K562 (cell line): ENCODE results near the gene ATP13A1. TPM values are rescaled to one million over a fixed set of nuclear protein-coding genes. Genes with fewer than 3 reads are reported as not detected.

ENCODE experiments used
- CEBPB ChIP-seq: fragments of 450-650 bp; IDR thresholded peaks from 2 replicates; pipeline ENCODE4 v1.6.1; 2016; ENCODE audit warnings: missing genetic modification characterization, missing compliant biosample characterization
- DDX20 ChIP-seq: fragments of 450-650 bp; IDR thresholded peaks from 2 replicates; pipeline ENCODE4 v1.6.1; 2016; ENCODE audit warnings: missing genetic modification characterization, low read depth, mild to moderate bottlenecking, missing compliant biosample characterization, moderate library complexity
- E2F3 ChIP-seq: fragments of 250-450 bp; sonication (Bioruptor Pico); IDR thresholded peaks from 2 replicates; pipeline ENCODE4 v1.4.0; 2020; ENCODE audit warnings: mild to moderate bottlenecking
- FOXM1 ChIP-seq, 2 experiments: fragments of 450-650 bp in 1 of 2; sonication (generic) in 1 of 2; formaldehyde crosslinking in 1 of 2; IDR thresholded peaks; 2 replicates each; pipeline versions ENCODE4 v1.6.1 to v1.9.0; 2017 to 2022; ENCODE audit warnings: low read depth in 2 of 2, mild to moderate bottlenecking in 2 of 2, missing genetic modification reagents in 1 of 2, moderate library complexity in 1 of 2
- GABPB2 ChIP-seq: fragments of 250-450 bp; sonication (Bioruptor Pico); conservative IDR thresholded peaks from 2 replicates; pipeline ENCODE4 v1.5.1; 2021; ENCODE audit warnings: mild to moderate bottlenecking
- HDAC8 ChIP-seq: fragments of 450-650 bp; IDR thresholded peaks from 2 replicates; pipeline ENCODE4 v1.6.1; 2016; ENCODE audit warnings: mild to moderate bottlenecking, missing genetic modification characterization, moderate library complexity, missing compliant biosample characterization
- MAZ ChIP-seq, 2 experiments: fragments of 450-650 bp in 1 of 2; sonication (generic) in 1 of 2; formaldehyde crosslinking; IDR thresholded peaks in 1 of 2; conservative IDR thresholded peaks in 1 of 2; 2 replicates each; pipeline versions ENCODE4 v1.4.0 to v1.5.0; 2020; ENCODE audit warnings: mild to moderate bottlenecking in 1 of 2, missing genetic modification reagents in 1 of 2
- MCM7 ChIP-seq, 2 experiments: fragments of 450-650 bp; IDR thresholded peaks; 2 replicates each; pipeline ENCODE4 v1.6.1; 2016 to 2018
- MTA2 ChIP-seq: fragments of 450-650 bp; IDR thresholded peaks from 2 replicates; pipeline ENCODE4 v1.6.1; 2016; ENCODE audit warnings: low read depth
- NR2C2 ChIP-seq, 2 experiments: fragments of 200-800 bp in 1 of 2; sonication (Bioruptor generic) in 1 of 2; sonication (generic) in 1 of 2; formaldehyde crosslinking in 1 of 2; IDR thresholded peaks; 2 replicates each; pipeline versions ENCODE4 v1.6.1 to v1.8.0; 2016 to 2022; ENCODE audit warnings: mild to moderate bottlenecking in 1 of 2, missing compliant biosample characterization in 1 of 2, missing genetic modification characterization in 1 of 2, missing genetic modification reagents in 1 of 2
- TAF9B ChIP-seq: fragments of 450-650 bp; IDR thresholded peaks from 2 replicates; pipeline ENCODE4 v1.6.1; 2018; ENCODE audit warnings: mild to moderate bottlenecking; ENCODE audit not compliant: partially characterized antibody
- TGIF2 ChIP-seq: sonication (generic); formaldehyde crosslinking; IDR thresholded peaks from 2 replicates; pipeline ENCODE4 v1.8.1; 2022; ENCODE audit warnings: mild to moderate bottlenecking, missing genetic modification reagents, moderate library complexity
- XRCC5 ChIP-seq: fragments of 200-400 bp; formaldehyde crosslinking; IDR thresholded peaks from 2 replicates; pipeline ENCODE4 v1.6.1; 2017; ENCODE audit warnings: low read depth, mild to moderate bottlenecking, low read length
- ZSCAN29 ChIP-seq: fragments of 450-650 bp; IDR thresholded peaks from 2 replicates; pipeline ENCODE4 v1.6.1; 2017
- polyA plus RNA-seq, 8 experiments: library from polyadenylated mRNA; depleted of rRNA in 4 of 8; stranded (reverse) in 5 of 8; unstranded in 3 of 8; fragments of >200 nt; fragmentation: Nextera tagmentation in 2 of 8; fragmentation: Illumina TruSeq in 1 of 8; extraction: Ambion mirVana in 2 of 8; extraction: Trizol in 1 of 8; gene quantifications; 2 replicates each; pipeline versions ENCODE4 v1.2.1 to v1.2.3, GENCODE V29; 2011 to 2014; ENCODE audit warnings: inconsistent platforms in 1 of 8, missing spikeins in 1 of 8
- total RNA-seq, 7 experiments: library from RNA; depleted of rRNA in 6 of 7; stranded (reverse); fragments of >200 nt in 6 of 7; fragmentation: Illumina TruSeq in 2 of 7; extraction: Trizol in 2 of 7; gene quantifications; 2 replicates each; pipeline versions ENCODE4 v1.2.1 to v1.2.3, GENCODE V29; 2011 to 2021; ENCODE audit warnings: low replicate concordance in 1 of 7
- TF ChIP-seq, protein P1 (sequence below), 2 experiments: fragments of 450-650 bp; formaldehyde crosslinking in 1 of 2; IDR thresholded peaks; 2 replicates each; pipeline versions ENCODE4 v1.4.0 to v1.6.1; 2014 to 2020; ENCODE audit warnings: mild to moderate bottlenecking in 2 of 2, borderline replicate concordance in 1 of 2, low read depth in 1 of 2
- TF ChIP-seq, protein P2 (sequence below): sonication (generic); formaldehyde crosslinking; IDR thresholded peaks from 2 replicates; pipeline ENCODE4 v1.8.0; 2022; ENCODE audit warnings: mild to moderate bottlenecking, missing genetic modification reagents, borderline replicate concordance

ATP13A1 gene
- total and polyA plus RNA-seq, 9 of the 15 experiments (the other 6 are each of a cell fraction or from before 2014, with no cell fraction given) = 0.90 to 83.8 (median 23.1) TPM

DNA sequence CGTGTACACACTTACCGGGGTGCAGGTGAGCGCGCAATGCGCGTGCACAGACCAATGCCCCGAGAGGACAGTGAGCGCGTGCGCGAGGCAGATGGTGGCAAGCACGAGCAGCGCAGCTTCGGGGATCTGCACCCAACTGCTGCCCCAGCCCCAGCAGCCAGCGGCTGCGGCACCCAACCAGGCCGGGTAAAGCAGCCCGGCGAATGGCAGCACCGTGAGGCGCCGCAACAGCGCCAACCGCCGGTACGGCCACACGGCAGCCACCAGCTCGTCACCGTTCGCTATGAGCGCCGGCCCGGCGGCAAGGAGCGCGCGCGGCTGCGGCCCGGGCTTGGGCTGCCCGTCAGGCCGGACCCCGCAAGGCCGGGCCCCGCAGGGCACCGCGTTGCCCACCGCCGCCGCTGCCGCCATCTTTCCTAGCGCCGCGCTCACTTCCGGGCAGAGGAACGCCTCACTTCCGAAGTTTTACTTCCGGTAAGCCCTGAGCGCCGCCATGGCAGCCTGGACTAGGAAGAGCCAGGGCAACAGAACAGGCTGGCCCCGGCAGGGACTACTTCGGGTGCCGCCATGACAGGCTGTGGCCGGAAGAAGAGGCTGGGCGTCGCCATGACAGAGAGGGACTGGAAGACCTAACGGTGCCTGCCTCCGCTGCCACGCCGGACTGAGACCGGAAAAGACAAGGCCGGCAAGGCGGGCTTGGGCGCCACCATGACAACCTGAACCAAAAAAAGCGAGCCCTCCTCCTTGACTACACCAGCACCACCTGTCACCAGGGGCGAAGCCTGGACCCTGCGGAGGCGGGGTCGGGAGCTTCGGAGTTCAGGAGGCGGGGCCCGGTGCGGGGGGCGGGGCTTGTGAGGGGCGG, at the start of gene ATP13A1 (continued):
- TF ChIP-seq, protein P1, sequence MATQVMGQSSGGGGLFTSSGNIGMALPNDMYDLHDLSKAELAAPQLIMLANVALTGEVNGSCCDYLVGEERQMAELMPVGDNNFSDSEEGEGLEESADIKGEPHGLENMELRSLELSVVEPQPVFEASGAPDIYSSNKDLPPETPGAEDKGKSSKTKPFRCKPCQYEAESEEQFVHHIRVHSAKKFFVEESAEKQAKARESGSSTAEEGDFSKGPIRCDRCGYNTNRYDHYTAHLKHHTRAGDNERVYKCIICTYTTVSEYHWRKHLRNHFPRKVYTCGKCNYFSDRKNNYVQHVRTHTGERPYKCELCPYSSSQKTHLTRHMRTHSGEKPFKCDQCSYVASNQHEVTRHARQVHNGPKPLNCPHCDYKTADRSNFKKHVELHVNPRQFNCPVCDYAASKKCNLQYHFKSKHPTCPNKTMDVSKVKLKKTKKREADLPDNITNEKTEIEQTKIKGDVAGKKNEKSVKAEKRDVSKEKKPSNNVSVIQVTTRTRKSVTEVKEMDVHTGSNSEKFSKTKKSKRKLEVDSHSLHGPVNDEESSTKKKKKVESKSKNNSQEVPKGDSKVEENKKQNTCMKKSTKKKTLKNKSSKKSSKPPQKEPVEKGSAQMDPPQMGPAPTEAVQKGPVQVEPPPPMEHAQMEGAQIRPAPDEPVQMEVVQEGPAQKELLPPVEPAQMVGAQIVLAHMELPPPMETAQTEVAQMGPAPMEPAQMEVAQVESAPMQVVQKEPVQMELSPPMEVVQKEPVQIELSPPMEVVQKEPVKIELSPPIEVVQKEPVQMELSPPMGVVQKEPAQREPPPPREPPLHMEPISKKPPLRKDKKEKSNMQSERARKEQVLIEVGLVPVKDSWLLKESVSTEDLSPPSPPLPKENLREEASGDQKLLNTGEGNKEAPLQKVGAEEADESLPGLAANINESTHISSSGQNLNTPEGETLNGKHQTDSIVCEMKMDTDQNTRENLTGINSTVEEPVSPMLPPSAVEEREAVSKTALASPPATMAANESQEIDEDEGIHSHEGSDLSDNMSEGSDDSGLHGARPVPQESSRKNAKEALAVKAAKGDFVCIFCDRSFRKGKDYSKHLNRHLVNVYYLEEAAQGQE (IDR thresholded peaks at IDR 0.05; ENCODE audit: borderline replicate concordance) = peak; percentile 90
- TF ChIP-seq, protein P1 (CRISPR knock-in tag; IDR thresholded peaks at IDR 0.05; ENCODE audit: low read depth) = 0 out of 2 replicates have a peak, but pooled peaks have one; percentile 29
- TF ChIP-seq HDAC8 (tag) = peak; percentile 78
- TF ChIP-seq MTA2 = no peak
- no peak for TF ChIP-seq MCM7 (IDR thresholded peaks at IDR 0.05)
- TF ChIP-seq TAF9B = no peak
- no peak for TF ChIP-seq DDX20 (tag)
- no peak for TF ChIP-seq FOXM1 (IDR thresholded peaks at IDR 0.05; ENCODE audit: low read depth)
- 0 out of 2 replicates have a peak, but pooled peaks have one; percentile 61 for TF ChIP-seq FOXM1 (CRISPR knock-in tag; IDR thresholded peaks at IDR 0.05; ENCODE audit: low read depth)
- TF ChIP-seq, protein P2, sequence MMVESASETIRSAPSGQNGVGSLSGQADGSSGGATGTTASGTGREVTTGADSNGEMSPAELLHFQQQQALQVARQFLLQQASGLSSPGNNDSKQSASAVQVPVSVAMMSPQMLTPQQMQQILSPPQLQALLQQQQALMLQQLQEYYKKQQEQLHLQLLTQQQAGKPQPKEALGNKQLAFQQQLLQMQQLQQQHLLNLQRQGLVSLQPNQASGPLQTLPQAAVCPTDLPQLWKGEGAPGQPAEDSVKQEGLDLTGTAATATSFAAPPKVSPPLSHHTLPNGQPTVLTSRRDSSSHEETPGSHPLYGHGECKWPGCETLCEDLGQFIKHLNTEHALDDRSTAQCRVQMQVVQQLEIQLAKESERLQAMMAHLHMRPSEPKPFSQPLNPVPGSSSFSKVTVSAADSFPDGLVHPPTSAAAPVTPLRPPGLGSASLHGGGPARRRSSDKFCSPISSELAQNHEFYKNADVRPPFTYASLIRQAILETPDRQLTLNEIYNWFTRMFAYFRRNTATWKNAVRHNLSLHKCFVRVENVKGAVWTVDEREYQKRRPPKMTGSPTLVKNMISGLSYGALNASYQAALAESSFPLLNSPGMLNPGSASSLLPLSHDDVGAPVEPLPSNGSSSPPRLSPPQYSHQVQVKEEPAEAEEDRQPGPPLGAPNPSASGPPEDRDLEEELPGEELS (CRISPR knock-in tag) = peak; percentile 68; the same call in 1 of the 2 replicates
- TF ChIP-seq GABPB2 (CRISPR knock-in tag) = no peak
- no peak for TF ChIP-seq CEBPB (tag)
- 0 out of 2 replicates have a peak, but pooled peaks have one; percentile 57 for TF ChIP-seq TGIF2 (CRISPR knock-in tag)
- TF ChIP-seq XRCC5 = no peak
- TF ChIP-seq ZSCAN29 = no peak
- peak; percentile 52; the same call in 1 of the 2 replicates for TF ChIP-seq E2F3
- peak; percentile 49; the same call in 1 of the 2 replicates for TF ChIP-seq NR2C2 (CRISPR knock-in tag; IDR thresholded peaks at IDR 0.05)
- peak; percentile 98 for TF ChIP-seq NR2C2 (tag; IDR thresholded peaks at IDR 0.05)
- TF ChIP-seq MAZ (CRISPR knock-in tag; conservative IDR thresholded peaks at IDR 0.05 in 1 of 2, IDR thresholded peaks at IDR 0.05 in 1 of 2) = peak in 1 of 2 experiments; percentile 60; a peak in 3 of 4 replicates
